IPS-18a (cell line): ENCODE data around the gene GABARAPL2.

Experiments used
- H3K27ac ChIP-seq: one replicate; pipeline ENCODE4 v1.5.1; 2013; ENCODE audit warnings: low read length
- H3K27me3 ChIP-seq: one replicate; pipeline ENCODE4 v1.6.1; 2013; ENCODE audit warnings: mild to moderate bottlenecking, low read length; ENCODE audit not compliant: control insufficient read depth, insufficient read depth
- H3K36me3 ChIP-seq: one replicate; pipeline ENCODE4 v1.6.1; 2013; ENCODE audit warnings: low read depth, low read length; ENCODE audit not compliant: control insufficient read depth
- H3K4me1 ChIP-seq: one replicate; pipeline ENCODE4 v1.6.1; 2013; ENCODE audit warnings: low read depth, low read length; ENCODE audit not compliant: control insufficient read depth
- H3K4me3 ChIP-seq: one replicate; pipeline ENCODE4 v1.5.1; 2013; ENCODE audit warnings: low read length
- H3K9ac ChIP-seq: one replicate; pipeline ENCODE4 v1.6.1; 2013; ENCODE audit warnings: mild to moderate bottlenecking, low read length, moderate library complexity
- H3K9me3 ChIP-seq: one replicate; pipeline ENCODE4 v1.6.1; 2013; ENCODE audit warnings: low read depth, low read length; ENCODE audit not compliant: control insufficient read depth

GABARAPL2 gene, protein sequence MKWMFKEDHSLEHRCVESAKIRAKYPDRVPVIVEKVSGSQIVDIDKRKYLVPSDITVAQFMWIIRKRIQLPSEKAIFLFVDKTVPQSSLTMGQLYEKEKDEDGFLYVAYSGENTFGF

DNA sequence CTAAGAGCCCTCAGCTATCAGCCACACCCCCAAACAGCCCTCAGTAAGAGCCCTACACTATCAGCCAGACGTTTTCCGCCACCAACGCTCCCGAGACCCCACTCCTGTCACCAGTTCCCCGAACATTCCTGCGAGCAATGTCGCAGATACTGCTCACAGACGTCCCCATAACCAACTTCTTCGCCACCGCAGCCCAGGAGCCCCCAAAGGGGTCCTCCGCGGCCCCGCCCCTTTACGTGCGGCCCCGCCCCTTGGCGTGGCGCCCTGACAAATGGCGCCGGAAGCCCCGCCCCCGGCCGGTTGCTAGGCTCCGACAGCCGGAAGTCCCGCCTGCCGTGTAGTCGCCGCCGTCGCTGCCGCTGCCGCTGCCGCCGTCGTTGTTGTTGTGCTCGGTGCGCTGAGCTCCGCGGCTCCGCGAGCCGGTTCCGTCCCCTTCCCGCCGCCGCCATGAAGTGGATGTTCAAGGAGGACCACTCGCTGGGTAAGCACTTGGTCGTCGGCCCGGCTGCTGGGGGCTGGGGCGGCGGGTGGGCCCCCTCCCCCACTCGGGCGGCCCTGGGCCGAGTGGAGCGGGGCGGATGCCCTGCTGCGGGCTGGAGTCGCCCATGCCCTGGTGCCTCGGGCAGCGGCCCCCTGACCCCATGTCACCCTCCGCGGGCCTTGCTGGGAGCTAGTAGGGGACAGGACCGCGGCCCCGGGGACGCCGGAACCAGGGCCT lies at the start of gene GABARAPL2:
TSS of gene GABARAPL2 (plus strand) at position 340 of the 718 bp plus-strand sequence. CDS start at position 448, 108 bp downstream.
- peaks cover 33% of the 10 kb centered on the region for H3K36me3 ChIP-seq
- H3K9ac ChIP-seq, result peak within 1 kb of the TSS; percentile 68
- H3K4me1 ChIP-seq, result peaks cover 19% of the 10 kb centered on the region
- no peak within 1 kb of the TSS for H3K27ac ChIP-seq
- H3K9me3 ChIP-seq, result no peaks in the 10 kb centered on the region
- H3K27me3 ChIP-seq, result no peaks in the 10 kb centered on the region
- H3K4me3 ChIP-seq, result peak within 1 kb of the TSS; percentile 78

DNA sequence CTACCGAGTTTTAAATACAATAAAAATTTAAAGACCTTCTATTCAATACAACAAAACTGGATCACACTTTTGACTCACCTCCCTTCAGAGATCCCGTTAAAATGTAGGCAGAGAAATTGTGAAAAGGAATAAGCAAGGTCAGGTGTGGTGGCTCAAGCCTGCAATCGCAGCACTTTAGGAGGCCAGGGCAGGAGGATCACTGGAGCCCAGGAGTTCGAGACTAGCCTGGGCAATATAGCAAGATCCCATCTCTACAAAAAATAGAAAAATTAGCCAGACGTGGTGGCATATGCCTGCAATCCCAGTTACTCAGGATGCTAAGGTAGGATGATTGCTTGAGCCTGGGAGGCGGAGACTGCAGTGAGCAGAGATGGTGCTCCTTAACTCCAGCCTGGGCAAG lies 47.0 kb upstream of the GABARAPL2 start:
- Histone ChIP-seq H3K27ac (no peak overlapping the region), H3K27me3 (no peaks in the 10 kb centered on the region), H3K4me1 (no peaks in the 10 kb centered on the region), H3K9me3 (no peaks in the 10 kb centered on the region), H3K4me3 (no peak overlapping the region), H3K9ac (no peak overlapping the region), H3K36me3 (no peaks in the 10 kb centered on the region)

DNA sequence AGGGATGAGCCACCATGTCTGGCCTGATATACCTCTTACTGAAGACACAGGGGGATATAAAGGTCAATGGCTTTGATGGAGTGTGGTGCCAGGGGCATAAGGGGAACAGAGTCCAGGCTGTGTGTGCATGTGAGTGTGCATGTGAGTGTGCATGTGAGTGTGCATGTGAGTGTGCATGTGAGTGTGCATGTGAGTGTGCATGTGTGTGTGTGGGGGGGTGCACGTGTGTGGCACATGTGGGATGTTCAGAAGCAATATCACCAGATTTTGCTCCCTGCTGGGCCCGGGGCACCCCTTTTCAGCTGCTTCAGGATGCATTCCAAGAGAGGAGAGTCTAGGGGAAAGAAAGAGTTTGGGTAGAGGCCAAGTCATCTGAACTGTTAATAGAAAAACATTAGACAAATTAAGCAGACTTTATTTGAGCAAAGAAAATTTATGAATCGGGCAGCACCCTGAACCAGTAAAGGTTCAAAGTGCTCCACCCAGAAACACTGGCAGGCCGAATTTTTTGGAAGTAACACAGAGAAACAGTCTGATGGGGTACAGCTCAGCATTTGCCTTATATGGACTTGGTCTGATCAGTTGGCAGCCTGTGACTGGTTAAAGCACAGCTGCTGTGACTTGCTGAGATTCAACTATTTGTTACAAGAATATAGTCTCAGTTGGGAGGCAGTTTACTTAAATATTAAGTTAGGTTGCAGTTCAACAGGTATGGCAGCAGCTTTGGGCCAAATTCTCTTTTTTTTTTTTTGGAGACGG lies 40.0 kb upstream of the GABARAPL2 start:
- Histone ChIP-seq H3K27me3 (no peaks in the 10 kb centered on the region), H3K4me3 (no peak overlapping the region), H3K27ac (no peak overlapping the region), H3K9ac (no peak overlapping the region), H3K4me1 (no peaks in the 10 kb centered on the region), H3K36me3 (no peaks in the 10 kb centered on the region), H3K9me3 (no peaks in the 10 kb centered on the region)

DNA sequence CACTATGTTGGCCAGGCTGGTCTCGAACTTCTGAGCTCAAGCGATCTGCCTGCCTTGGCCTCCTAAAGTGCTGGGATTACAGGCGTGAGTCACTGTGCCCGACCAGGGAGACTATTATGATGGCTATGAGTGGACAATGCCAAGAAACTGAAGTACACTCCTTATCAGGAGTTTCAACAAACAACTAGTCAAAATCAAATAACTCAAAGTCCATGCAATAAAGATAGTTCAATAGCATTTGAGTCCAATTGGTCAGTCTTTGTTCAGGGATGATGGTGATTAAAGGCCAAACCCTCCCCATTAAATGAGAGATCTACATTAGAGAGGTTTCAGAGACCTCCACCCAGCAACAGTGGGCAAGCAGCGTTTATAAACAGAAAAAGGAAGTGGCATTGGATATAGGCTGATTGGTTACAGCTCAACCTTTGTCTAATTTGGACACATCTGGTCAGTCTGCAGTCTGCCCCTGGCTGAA lies 38.3 kb upstream of the GABARAPL2 start:
- Histone ChIP-seq H3K9me3 (no peaks in the 10 kb centered on the region), H3K4me1 (no peaks in the 10 kb centered on the region), H3K4me3 (no peak overlapping the region), H3K9ac (no peak overlapping the region), H3K36me3 (no peaks in the 10 kb centered on the region), H3K27ac (no peak overlapping the region), H3K27me3 (no peaks in the 10 kb centered on the region)

DNA sequence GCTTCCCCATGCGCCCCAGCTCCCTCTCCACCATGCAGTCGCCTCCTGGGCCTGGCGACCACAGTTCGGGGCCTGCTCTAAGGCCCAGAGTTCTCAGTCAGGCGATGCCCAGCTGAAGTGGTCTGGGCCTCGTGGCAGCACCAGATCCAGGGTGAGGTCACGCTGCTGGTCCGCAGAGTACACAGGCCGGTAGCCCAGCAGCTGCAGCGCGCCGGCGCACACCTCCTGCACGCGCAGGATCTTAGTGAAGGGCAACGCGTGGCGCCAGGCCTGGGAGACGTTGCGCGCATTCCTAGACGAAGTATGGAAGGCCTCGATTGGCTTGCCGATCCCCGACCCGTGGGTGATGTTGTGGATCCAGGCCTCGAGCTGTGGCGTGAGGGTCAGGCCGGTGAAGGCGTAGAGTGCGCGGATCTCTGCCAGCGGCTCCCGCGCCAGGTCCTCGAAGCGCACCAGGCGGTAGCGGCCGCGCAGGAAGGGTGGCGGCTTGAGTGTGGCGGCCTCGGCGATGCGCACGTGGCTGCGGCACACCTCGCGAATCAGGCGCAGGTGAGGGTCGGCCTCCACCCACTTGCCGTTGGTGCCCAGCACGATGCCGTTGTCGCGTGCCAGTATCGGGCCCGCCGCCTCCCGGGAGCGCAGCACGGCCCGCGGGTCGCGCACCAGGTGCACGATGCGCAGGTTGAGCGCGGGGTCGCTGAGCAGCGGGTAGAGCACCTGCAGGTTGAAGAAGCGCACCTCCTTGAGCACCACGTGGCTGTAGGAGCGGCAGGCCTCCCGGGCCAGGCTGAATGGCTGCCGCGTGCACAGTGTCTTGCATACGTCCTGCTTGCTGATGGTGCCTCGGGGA lies 36.9 kb upstream of the GABARAPL2 start:
- Histone ChIP-seq H3K27me3 (no peaks in the 10 kb centered on the region), H3K36me3 (no peaks in the 10 kb centered on the region), H3K4me1 (no peaks in the 10 kb centered on the region), H3K9ac (no peak overlapping the region), H3K9me3 (no peaks in the 10 kb centered on the region), H3K4me3 (no peak overlapping the region), H3K27ac (no peak overlapping the region)

DNA sequence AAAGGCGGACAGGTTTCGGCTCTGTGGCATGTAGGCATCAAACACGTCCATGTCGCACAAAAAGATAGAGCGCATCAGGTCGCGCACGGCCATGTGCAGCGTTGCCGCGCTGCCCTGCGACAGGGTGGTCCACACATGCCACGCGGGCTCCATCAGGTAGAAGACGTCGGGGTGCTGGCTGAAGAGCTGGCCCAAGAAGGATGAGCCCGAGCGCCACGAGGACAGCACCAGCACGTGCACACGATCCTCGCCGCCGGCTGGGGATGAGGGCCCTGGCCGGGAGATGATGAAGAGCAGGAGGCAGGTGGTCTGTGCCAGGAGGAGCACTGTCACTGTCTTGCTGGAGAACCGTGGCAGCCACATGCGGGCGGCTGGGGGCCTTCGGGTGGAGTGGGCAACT lies 36.2 kb upstream of the GABARAPL2 start:
- H3K9ac ChIP-seq, result no peak overlapping the region
- no peak overlapping the region for H3K4me3 ChIP-seq
- H3K27me3 ChIP-seq, result no peaks in the 10 kb centered on the region
- no peaks in the 10 kb centered on the region for H3K4me1 ChIP-seq
- no peak overlapping the region for H3K27ac ChIP-seq
- H3K36me3 ChIP-seq, result no peaks in the 10 kb centered on the region
- no peaks in the 10 kb centered on the region for H3K9me3 ChIP-seq

DNA sequence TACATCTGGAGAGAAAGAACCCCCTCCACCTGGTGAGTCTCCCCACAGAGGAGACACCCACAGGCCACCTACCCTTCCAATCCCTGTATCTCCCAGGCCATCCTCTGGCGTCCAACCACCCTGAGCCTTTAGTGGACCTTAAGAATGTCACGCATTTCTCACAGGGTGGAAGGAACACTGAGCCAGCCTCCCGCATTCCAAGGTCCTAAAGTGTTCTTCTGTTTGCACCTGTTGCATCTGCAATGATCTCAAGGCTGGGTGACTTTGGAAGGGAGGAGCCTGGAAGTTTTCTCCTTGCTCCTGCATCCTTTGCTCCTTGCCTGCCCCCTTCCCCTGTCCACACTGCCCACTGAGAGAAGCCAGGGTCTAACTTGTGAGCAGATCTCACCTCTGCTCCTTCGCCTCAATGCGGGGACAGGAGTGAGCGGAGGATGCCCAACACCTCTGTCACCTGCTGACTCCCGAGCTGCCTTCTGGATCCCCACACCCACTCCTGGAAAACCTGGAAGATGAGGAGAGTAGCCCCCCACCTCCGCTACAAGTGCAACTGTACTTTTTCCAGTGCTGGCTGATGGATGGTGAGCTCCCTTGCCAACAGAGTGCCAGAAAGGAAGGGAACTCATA lies 33.9 kb upstream of the GABARAPL2 start:
- Histone ChIP-seq H3K4me3 (no peak overlapping the region), H3K9ac (no peak overlapping the region), H3K27me3 (no peaks in the 10 kb centered on the region), H3K27ac (no peak overlapping the region), H3K36me3 (no peaks in the 10 kb centered on the region), H3K4me1 (no peaks in the 10 kb centered on the region), H3K9me3 (no peaks in the 10 kb centered on the region)

DNA sequence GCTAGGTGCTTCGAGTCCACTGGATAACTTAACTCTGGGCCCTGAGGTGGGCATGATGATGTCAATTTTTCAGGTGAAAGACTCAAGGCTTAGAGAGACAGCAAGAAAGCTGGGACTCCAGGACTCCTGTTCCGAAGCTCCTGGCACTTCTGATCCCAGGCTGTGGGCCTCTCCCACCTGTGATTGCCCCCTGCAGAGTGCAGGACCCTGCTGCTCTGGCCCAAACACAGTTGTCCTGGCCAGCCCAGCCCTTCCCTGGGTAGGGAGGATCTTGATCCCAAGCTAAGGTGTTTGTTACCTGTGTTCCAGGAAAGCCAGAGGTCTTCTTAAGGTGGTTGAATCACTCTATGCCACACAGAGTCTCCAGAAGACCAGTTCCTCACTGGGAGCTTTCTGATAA lies 33.4 kb upstream of the GABARAPL2 start:
- Histone ChIP-seq H3K36me3 (no peaks in the 10 kb centered on the region), H3K27ac (no peak overlapping the region), H3K9ac (no peak overlapping the region), H3K9me3 (no peaks in the 10 kb centered on the region), H3K27me3 (no peaks in the 10 kb centered on the region), H3K4me1 (no peaks in the 10 kb centered on the region), H3K4me3 (no peak overlapping the region)

DNA sequence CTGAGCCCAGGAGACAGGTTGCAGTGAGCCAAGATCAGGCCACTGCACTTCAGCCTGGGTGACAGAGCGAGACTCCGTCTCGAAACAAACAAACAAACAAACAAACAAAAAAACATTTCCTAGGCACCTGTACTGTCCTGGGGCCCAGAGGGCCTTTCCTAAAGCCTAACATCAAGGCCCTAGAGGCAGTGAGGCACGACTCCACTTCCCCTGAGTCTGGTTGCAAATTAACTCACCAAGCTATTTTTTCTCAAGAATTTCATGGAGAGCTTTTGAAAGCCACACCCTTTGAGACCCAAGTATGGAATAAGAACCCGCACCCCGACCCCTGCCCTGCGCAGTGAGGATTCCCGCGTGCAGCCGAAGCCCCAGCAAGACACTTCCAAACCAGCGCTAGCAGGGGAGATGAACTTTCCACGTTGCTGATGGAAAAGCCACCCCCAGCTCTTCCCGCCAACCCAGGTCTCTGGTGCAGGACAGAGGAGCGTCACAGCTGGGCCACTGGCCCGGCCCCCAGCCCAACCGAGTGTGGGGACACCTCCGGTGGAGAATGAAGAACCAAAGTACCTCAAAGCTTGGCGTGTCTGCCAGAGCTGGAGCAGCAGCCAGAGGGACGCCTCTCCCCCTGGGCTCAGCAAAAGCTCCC lies 31.5 kb upstream of the GABARAPL2 start:
- Histone ChIP-seq H3K9me3 (no peaks in the 10 kb centered on the region), H3K27me3 (no peaks in the 10 kb centered on the region), H3K27ac (no peak overlapping the region), H3K4me1 (no peaks in the 10 kb centered on the region), H3K4me3 (no peak overlapping the region), H3K9ac (no peak overlapping the region), H3K36me3 (no peaks in the 10 kb centered on the region)

DNA sequence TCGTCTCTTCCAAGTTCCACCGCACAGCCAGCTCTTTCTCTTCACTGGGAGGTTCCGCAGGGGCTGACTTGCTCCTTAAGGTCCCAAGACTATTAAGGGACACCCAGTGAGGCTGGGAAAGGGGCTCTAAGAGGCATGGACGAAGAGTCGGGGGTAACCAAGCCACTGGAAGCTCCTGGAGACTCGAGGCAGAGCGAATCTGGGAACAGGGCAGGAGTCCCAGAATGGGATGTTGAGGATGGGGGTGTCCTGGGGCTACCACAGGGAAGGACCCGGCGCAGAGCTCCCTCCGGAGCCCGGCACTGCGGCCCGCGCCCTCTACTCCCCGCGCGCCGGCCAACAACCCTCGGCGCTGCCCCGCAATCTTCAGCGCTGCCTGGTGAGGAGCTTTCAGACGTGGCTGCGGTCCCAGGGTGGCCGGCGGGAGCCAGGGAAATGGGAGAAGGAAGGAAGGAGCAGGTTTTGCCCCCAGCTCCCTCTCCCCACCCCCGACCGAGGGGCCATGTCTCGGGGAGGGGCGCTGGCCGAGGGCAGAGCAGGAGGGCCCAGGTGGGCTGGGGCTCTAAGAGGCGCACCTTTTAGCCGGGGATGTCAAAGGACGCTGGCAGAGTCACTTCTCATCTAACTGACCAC lies 30.9 kb upstream of the GABARAPL2 start:
- Histone ChIP-seq H3K27me3 (no peaks in the 10 kb centered on the region), H3K4me3 (no peak overlapping the region), H3K9me3 (no peaks in the 10 kb centered on the region), H3K36me3 (no peaks in the 10 kb centered on the region), H3K27ac (no peak overlapping the region), H3K4me1 (no peaks in the 10 kb centered on the region), H3K9ac (no peak overlapping the region)
